ENCODE data around the gene TMEM125.

The TMEM125 gene

DNA sequence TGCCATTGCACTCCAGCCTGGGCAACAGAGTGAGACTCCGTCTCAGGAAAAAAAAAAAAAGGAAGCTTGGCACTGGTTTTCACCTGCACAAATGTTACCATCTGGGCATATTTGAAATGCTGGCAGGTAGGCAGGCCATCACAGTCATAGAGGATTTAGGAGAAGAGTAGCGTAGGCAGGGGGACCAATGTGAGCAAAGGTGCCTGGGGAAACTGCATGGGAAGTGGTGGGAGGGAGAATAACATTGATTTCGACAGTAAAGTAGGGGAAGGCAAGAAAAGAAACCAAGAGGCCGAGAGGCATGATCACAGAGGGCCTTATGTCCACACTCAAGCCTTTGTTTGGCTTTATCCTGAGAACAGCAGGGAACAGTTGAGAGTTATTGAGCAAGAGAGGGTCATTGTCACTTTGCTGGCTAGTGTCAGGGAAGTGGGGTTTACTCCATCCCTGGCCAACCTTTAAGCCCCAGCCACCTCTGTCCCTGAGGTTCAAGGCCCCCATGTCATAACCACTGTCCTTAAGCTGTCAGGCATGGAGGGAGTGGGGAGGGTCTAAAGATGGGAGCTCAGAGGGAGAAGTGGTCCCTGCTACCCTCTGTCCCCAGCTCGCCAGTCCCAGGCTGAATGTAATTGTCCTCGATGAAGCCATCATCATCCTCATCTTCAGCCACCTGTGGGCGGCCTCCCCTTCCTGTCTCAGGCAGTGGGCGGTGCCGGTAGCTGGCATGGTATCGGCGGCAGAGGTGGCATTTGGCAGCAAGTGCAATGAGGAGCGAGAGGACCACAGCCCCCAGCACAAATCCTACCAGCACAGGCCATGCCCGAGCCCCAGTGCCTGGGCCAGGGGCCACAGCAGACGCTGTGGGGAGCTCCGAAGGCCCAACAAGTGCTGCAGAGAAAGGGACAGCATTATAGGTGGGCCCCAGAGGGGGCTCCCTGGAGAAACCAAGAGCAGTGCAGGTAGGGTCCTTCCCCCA is 12.7 kb downstream of the TMEM125 start:
- Histone ChIP-seq H3K9ac (ENCODE audit: low read length in 5 of 5) (no peak overlapping the region), H3K27ac (ENCODE audit: low read depth, low read length) (no peak overlapping the region), H3K4me1 (ENCODE audit: control insufficient read depth in 5 of 5, insufficient read depth in 5 of 5, low read length in 5 of 5) (peaks cover 0 to 10% (median under 1%) of the 10 kb centered on the region in 5 donors), H3K9me3 (ENCODE audit: control insufficient read depth in 5 of 5, low read length in 5 of 5) (no peaks in the 10 kb centered on the region), H3K4me3 (ENCODE audit: low read depth in 1 of 5, low read length in 5 of 5) (no peak overlapping the region), H3K27me3 (ENCODE audit: control insufficient read depth in 5 of 5, insufficient read depth in 4 of 5, low read length in 5 of 5) (no peaks in the 10 kb centered on the region), H3K36me3 (ENCODE audit: control insufficient read depth in 5 of 5, insufficient read depth in 5 of 5, low read length in 5 of 5) (no peaks in the 10 kb centered on the region)

DNA sequence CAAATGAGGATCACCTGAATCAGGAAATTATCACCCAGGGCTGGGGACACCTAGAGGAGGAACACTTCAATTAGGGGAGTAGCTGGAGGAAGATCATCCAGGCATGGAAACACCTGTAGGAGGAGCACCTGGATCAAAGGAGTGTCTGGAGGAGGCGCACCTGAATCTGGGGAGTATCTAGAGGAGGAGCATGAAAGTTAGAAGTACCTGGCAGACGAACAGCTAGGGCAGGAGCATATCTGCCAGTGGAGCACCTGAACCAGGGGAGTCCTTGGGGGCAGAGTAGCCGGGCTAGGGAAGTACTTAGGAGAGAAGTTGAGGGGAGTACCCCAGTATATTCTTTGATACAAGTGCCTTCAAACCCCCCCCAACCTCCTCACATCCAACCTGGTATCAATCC is 14.3 kb downstream of the TMEM125 start:
- no peaks in the 10 kb centered on the region for H3K27me3 ChIP-seq (ENCODE audit: control insufficient read depth in 5 of 5, insufficient read depth in 4 of 5, low read length in 5 of 5)
- no peaks in the 10 kb centered on the region for H3K36me3 ChIP-seq (ENCODE audit: control insufficient read depth in 5 of 5, insufficient read depth in 5 of 5, low read length in 5 of 5)
- no peaks in the 10 kb centered on the region for H3K9me3 ChIP-seq (ENCODE audit: control insufficient read depth in 5 of 5, low read length in 5 of 5)
- no peak overlapping the region for H3K9ac ChIP-seq (ENCODE audit: low read length in 5 of 5)
- H3K27ac ChIP-seq (ENCODE audit: low read depth, low read length), result no peak overlapping the region
- H3K4me3 ChIP-seq (ENCODE audit: low read depth in 1 of 5, low read length in 5 of 5), result no peak overlapping the region
- peaks cover 0 to 19% (median 10%) of the 10 kb centered on the region in 5 donors for H3K4me1 ChIP-seq (ENCODE audit: control insufficient read depth in 5 of 5, insufficient read depth in 5 of 5, low read length in 5 of 5)

- Histone ChIP-seq H3K27ac (ENCODE audit: low read depth, low read length) (no peak overlapping the region), H3K4me3 (ENCODE audit: low read depth in 1 of 5, low read length in 5 of 5) (no peak overlapping the region), H3K4me1 (ENCODE audit: control insufficient read depth in 5 of 5, insufficient read depth in 5 of 5, low read length in 5 of 5) (peaks cover 0 to 24% (median 14%) of the 10 kb centered on the region in 5 donors), H3K36me3 (ENCODE audit: control insufficient read depth in 5 of 5, insufficient read depth in 5 of 5, low read length in 5 of 5) (no peaks in the 10 kb centered on the region), H3K9me3 (ENCODE audit: control insufficient read depth in 5 of 5, low read length in 5 of 5) (no peaks in the 10 kb centered on the region), H3K9ac (ENCODE audit: low read length in 5 of 5) (no peak overlapping the region), H3K27me3 (ENCODE audit: control insufficient read depth in 5 of 5, insufficient read depth in 4 of 5, low read length in 5 of 5) (no peaks in the 10 kb centered on the region)
Observed at GRCh38 chr1:43284546-43285110, 14.8 kb downstream of the TMEM125 start.

- Histone ChIP-seq H3K27ac (ENCODE audit: low read depth, low read length) (no peak within 1 kb of the TSS), H3K9ac (ENCODE audit: low read length in 5 of 5) (no peak within 1 kb of the TSS), H3K4me3 (ENCODE audit: low read depth in 1 of 5, low read length in 5 of 5) (no peak within 1 kb of the TSS)
Observed at GRCh38 chr1:43285269-43285990, 15.6 kb downstream of the TMEM125 start, which contains the start of gene C1orf210. Gene C1orf210 (minus strand): TSS chr1:43285581. CDS start chr1:43283270, 2,311 bp downstream.

GRCh38 chr1:43286115-43286514 is 16.3 kb downstream of the TMEM125 start:
- Histone ChIP-seq H3K9ac (ENCODE audit: low read length in 5 of 5) (no peak overlapping the region), H3K9me3 (ENCODE audit: control insufficient read depth in 5 of 5, low read length in 5 of 5) (no peaks in the 10 kb centered on the region), H3K36me3 (ENCODE audit: control insufficient read depth in 5 of 5, insufficient read depth in 5 of 5, low read length in 5 of 5) (no peaks in the 10 kb centered on the region), H3K27me3 (ENCODE audit: control insufficient read depth in 5 of 5, insufficient read depth in 4 of 5, low read length in 5 of 5) (no peaks in the 10 kb centered on the region), H3K27ac (ENCODE audit: low read depth, low read length) (no peak overlapping the region), H3K4me3 (ENCODE audit: low read depth in 1 of 5, low read length in 5 of 5) (no peak overlapping the region), H3K4me1 (ENCODE audit: control insufficient read depth in 5 of 5, insufficient read depth in 5 of 5, low read length in 5 of 5) (peaks cover 0 to 20% (median 15%) of the 10 kb centered on the region in 5 donors)

More at GRCh38 chr1:43285269-43285990, 15.6 kb downstream of the TMEM125 start, which contains the start of gene C1orf210:
- no peaks in the 10 kb centered on the region for H3K27me3 ChIP-seq (ENCODE audit: control insufficient read depth in 5 of 5, insufficient read depth in 4 of 5, low read length in 5 of 5)
- H3K9me3 ChIP-seq (ENCODE audit: control insufficient read depth in 5 of 5, low read length in 5 of 5), result no peaks in the 10 kb centered on the region
- peaks cover 0 to 23% (median 15%) of the 10 kb centered on the region in 5 donors for H3K4me1 ChIP-seq (ENCODE audit: control insufficient read depth in 5 of 5, insufficient read depth in 5 of 5, low read length in 5 of 5)
- no peaks in the 10 kb centered on the region for H3K36me3 ChIP-seq (ENCODE audit: control insufficient read depth in 5 of 5, insufficient read depth in 5 of 5, low read length in 5 of 5)

DNA sequence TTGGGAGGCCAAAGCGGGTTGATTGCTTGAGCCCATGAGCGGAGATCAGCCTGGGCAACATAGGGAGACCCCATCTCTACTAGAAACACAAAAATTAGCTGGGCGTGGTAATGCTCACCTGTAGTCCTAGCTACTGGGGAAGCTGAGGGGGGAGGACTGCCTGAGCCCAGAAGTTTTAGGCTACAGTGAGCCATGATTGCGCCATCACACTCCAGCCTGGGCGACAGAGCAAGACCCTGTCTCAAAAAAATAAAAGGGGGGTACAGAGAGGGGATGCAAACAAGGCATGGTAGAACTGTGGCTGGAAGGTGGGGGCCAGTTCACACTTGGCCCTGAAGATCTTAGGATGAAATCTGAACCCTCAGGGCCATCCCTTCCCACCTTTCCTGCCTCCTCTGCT is 16.8 kb downstream of the TMEM125 start:
- peaks cover 0 to 20% (median 15%) of the 10 kb centered on the region in 5 donors for H3K4me1 ChIP-seq (ENCODE audit: control insufficient read depth in 5 of 5, insufficient read depth in 5 of 5, low read length in 5 of 5)
- no peaks in the 10 kb centered on the region for H3K27me3 ChIP-seq (ENCODE audit: control insufficient read depth in 5 of 5, insufficient read depth in 4 of 5, low read length in 5 of 5)
- H3K9me3 ChIP-seq (ENCODE audit: control insufficient read depth in 5 of 5, low read length in 5 of 5), result no peaks in the 10 kb centered on the region
- H3K36me3 ChIP-seq (ENCODE audit: control insufficient read depth in 5 of 5, insufficient read depth in 5 of 5, low read length in 5 of 5), result no peaks in the 10 kb centered on the region
- H3K9ac ChIP-seq (ENCODE audit: low read length in 5 of 5), result no peak overlapping the region
- no peak overlapping the region for H3K4me3 ChIP-seq (ENCODE audit: low read depth in 1 of 5, low read length in 5 of 5)
- no peak overlapping the region for H3K27ac ChIP-seq (ENCODE audit: low read depth, low read length)

DNA sequence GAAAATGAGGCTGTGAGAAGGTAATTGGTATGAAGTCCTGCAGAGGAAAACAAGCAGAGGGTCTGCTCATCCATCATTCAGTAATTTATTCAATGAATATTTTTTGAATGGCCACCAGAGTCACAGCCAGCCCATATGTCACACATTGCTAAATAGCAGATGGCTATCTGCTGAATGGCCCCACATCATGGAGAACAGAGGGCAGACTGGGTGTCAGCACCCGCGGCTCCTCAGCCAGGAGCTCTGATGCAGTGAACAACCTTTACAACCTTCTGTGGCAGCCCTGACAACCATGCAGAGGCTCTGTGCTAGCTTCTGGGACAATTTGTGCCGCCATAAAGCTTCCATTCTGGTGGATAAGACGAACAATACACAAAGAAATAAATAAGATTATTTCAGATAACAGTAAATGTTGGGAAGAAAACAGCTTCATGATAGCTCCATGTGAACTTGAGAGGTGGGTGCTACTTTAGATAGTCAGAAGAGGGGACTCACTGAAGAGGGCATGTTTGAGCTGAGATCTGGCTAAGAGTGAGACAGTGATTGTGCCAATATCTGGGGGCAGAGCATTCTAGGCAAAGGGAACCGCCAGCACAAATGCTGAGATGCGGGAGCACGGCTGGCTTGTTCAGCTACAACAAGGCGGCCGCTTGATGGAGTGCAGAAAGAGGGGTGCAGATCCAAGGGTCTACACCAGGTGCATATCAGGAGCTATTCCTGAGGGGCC is 18.4 kb downstream of the TMEM125 start:
- no peaks in the 10 kb centered on the region for H3K27me3 ChIP-seq (ENCODE audit: control insufficient read depth in 5 of 5, insufficient read depth in 4 of 5, low read length in 5 of 5)
- H3K4me1 ChIP-seq (ENCODE audit: control insufficient read depth in 5 of 5, insufficient read depth in 5 of 5, low read length in 5 of 5), result peaks cover 1 to 31% (median 19%) of the 10 kb centered on the region in 5 donors
- no peaks in the 10 kb centered on the region for H3K9me3 ChIP-seq (ENCODE audit: control insufficient read depth in 5 of 5, low read length in 5 of 5)
- H3K9ac ChIP-seq (ENCODE audit: low read length in 5 of 5), result no peak overlapping the region
- H3K36me3 ChIP-seq (ENCODE audit: control insufficient read depth in 5 of 5, insufficient read depth in 5 of 5, low read length in 5 of 5), result no peaks in the 10 kb centered on the region
- no peak overlapping the region for H3K4me3 ChIP-seq (ENCODE audit: low read depth in 1 of 5, low read length in 5 of 5)
- H3K27ac ChIP-seq (ENCODE audit: low read depth, low read length), result no peak overlapping the region

GRCh38 chr1:43288785-43289706 is 19.3 kb downstream of the TMEM125 start:
- Histone ChIP-seq H3K36me3 (ENCODE audit: control insufficient read depth in 5 of 5, insufficient read depth in 5 of 5, low read length in 5 of 5) (no peaks in the 10 kb centered on the region), H3K4me3 (ENCODE audit: low read depth in 1 of 5, low read length in 5 of 5) (no peak overlapping the region), H3K9me3 (ENCODE audit: control insufficient read depth in 5 of 5, low read length in 5 of 5) (no peaks in the 10 kb centered on the region), H3K27me3 (ENCODE audit: control insufficient read depth in 5 of 5, insufficient read depth in 4 of 5, low read length in 5 of 5) (no peaks in the 10 kb centered on the region), H3K4me1 (ENCODE audit: control insufficient read depth in 5 of 5, insufficient read depth in 5 of 5, low read length in 5 of 5) (peaks cover 6 to 39% (median 28%) of the 10 kb centered on the region in 5 donors), H3K27ac (ENCODE audit: low read depth, low read length) (no peak overlapping the region), H3K9ac (ENCODE audit: low read length in 5 of 5) (no peak overlapping the region)

- H3K36me3 ChIP-seq (ENCODE audit: control insufficient read depth in 5 of 5, insufficient read depth in 5 of 5, low read length in 5 of 5), result no peaks in the 10 kb centered on the region
- no peak overlapping the region for H3K27ac ChIP-seq (ENCODE audit: low read depth, low read length)
- H3K9me3 ChIP-seq (ENCODE audit: control insufficient read depth in 5 of 5, low read length in 5 of 5), result no peaks in the 10 kb centered on the region
- H3K27me3 ChIP-seq (ENCODE audit: control insufficient read depth in 5 of 5, insufficient read depth in 4 of 5, low read length in 5 of 5), result no peaks in the 10 kb centered on the region
- no peak overlapping the region for H3K4me3 ChIP-seq (ENCODE audit: low read depth in 1 of 5, low read length in 5 of 5)
- H3K9ac ChIP-seq (ENCODE audit: low read length in 5 of 5), result no peak overlapping the region
- peaks cover 8 to 68% (median 57%) of the 10 kb centered on the region in 5 donors for H3K4me1 ChIP-seq (ENCODE audit: control insufficient read depth in 5 of 5, insufficient read depth in 5 of 5, low read length in 5 of 5)
Observed at GRCh38 chr1:43292216-43292615, 22.4 kb downstream of the TMEM125 start.

Measured in subcutaneous abdominal adipose tissue (tissue), 5 donors.